ENCODE results near the gene TNS3. TPM values are rescaled to one million over a fixed set of nuclear protein-coding genes. Genes with fewer than 3 reads are reported as not detected.

TNS3 gene
- total RNA-seq, 1 donor from 2014 or later: 426 TPM

DNA sequence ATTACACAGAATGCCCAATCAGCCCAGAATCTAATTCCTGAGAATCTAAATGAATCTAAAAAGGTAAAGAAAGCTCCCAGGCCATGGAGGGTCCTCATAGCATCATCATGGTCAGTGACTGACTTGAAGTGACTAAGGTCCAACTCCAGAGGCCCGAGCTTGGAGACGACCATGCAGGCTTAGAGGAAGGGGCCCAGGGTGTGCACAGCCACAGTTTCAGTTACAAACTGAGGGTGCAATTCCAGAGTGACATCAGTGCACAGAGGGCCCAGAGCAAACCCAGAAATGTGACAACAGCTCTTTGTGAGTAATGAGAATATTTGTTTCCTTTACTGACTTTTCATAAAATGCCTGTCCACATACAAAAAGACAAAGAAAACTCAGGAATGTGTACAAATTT is 170.0 kb downstream of the TNS3 start:
- peak overlapping the region; percentile 45 for H3K27ac Mint-ChIP-seq (ENCODE audit: unreplicated experiment)
- TF ChIP-seq, protein P1, sequence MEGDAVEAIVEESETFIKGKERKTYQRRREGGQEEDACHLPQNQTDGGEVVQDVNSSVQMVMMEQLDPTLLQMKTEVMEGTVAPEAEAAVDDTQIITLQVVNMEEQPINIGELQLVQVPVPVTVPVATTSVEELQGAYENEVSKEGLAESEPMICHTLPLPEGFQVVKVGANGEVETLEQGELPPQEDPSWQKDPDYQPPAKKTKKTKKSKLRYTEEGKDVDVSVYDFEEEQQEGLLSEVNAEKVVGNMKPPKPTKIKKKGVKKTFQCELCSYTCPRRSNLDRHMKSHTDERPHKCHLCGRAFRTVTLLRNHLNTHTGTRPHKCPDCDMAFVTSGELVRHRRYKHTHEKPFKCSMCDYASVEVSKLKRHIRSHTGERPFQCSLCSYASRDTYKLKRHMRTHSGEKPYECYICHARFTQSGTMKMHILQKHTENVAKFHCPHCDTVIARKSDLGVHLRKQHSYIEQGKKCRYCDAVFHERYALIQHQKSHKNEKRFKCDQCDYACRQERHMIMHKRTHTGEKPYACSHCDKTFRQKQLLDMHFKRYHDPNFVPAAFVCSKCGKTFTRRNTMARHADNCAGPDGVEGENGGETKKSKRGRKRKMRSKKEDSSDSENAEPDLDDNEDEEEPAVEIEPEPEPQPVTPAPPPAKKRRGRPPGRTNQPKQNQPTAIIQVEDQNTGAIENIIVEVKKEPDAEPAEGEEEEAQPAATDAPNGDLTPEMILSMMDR (IDR thresholded peaks at IDR 0.05): no peak
- DNase-seq (ENCODE audit: low spot score): no peak
- no peaks in the 10 kb centered on the region for H3K9me3 Mint-ChIP-seq (ENCODE audit: low read depth)
- no peaks in the 10 kb centered on the region for H3K27me3 Mint-ChIP-seq (ENCODE audit: low read depth)
- peaks cover 64% of the 10 kb centered on the region for H3K36me3 Mint-ChIP-seq (ENCODE audit: low read depth)
- peaks cover 32% of the 10 kb centered on the region for H3K4me1 Mint-ChIP-seq (ENCODE audit: low read depth)
- H3K4me3 Mint-ChIP-seq (ENCODE audit: unreplicated experiment): no peak overlapping the region

DNA sequence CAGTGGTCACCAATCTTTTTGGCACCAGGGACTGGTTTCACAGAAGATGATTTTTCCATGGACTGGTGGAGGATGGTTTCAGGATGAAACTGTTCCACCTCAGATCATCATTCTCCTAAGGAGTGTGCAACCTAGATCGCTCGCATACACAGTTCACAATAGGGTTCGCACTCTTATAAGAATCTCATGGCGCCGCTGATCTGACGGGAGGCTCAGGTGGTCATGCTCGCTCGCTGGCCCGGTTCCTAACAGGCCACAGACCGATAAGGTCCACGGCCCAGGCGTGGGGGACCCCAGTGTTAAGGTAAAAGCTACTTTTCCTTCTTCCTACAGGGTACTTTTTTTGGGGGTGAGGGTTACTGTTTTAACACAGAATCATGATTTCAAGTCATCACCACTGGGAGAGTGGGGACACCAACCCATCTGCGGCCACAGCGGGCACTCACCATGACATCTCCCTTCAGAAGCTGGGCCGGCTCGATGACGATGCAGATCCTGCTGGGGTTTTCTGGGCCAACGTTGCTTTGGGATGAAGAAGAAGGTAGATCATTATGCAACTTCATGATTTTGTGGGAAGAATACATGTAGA is 170.5 kb downstream of the TNS3 start:
- no peak for DNase-seq (ENCODE audit: low spot score)
- Mint-ChIP-seq H3K27ac (ENCODE audit: unreplicated experiment) (peak overlapping the region; percentile 45), H3K4me1 (ENCODE audit: low read depth) (peaks cover 37% of the 10 kb centered on the region), H3K27me3 (ENCODE audit: low read depth) (no peaks in the 10 kb centered on the region), H3K4me3 (ENCODE audit: unreplicated experiment) (no peak overlapping the region), H3K9me3 (ENCODE audit: low read depth) (no peaks in the 10 kb centered on the region), H3K36me3 (ENCODE audit: low read depth) (peaks cover 62% of the 10 kb centered on the region)
- TF ChIP-seq, protein P1 (IDR thresholded peaks at IDR 0.05): no peak

DNA sequence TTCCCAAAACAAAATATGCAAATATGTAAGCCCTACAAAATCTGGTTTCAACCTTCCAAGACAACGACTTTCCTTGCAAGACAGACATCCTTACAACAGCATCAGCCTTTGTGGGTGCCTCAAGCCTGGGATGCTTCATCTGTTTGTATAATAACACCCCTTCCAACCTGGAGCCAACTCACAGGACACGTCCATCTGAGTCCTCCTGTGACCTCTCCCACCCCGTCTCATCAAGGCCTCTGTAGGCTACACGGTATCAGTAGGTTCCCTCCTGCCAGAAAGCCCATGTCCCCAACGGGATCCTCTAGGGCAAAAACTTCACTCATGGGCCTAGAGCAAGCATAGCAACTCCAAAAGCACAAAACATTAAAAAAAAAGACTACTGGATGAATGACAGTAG is 173.2 kb downstream of the TNS3 start:
- DNase-seq (ENCODE audit: low spot score): no peak
- TF ChIP-seq, protein P1 (IDR thresholded peaks at IDR 0.05): no peak
- Mint-ChIP-seq H3K27ac (ENCODE audit: unreplicated experiment) (peak overlapping the region; percentile 60), H3K4me1 (ENCODE audit: low read depth) (peaks cover 53% of the 10 kb centered on the region), H3K27me3 (ENCODE audit: low read depth) (no peaks in the 10 kb centered on the region), H3K4me3 (ENCODE audit: unreplicated experiment) (no peak overlapping the region), H3K36me3 (ENCODE audit: low read depth) (peaks cover 52% of the 10 kb centered on the region), H3K9me3 (ENCODE audit: low read depth) (no peaks in the 10 kb centered on the region)

DNA sequence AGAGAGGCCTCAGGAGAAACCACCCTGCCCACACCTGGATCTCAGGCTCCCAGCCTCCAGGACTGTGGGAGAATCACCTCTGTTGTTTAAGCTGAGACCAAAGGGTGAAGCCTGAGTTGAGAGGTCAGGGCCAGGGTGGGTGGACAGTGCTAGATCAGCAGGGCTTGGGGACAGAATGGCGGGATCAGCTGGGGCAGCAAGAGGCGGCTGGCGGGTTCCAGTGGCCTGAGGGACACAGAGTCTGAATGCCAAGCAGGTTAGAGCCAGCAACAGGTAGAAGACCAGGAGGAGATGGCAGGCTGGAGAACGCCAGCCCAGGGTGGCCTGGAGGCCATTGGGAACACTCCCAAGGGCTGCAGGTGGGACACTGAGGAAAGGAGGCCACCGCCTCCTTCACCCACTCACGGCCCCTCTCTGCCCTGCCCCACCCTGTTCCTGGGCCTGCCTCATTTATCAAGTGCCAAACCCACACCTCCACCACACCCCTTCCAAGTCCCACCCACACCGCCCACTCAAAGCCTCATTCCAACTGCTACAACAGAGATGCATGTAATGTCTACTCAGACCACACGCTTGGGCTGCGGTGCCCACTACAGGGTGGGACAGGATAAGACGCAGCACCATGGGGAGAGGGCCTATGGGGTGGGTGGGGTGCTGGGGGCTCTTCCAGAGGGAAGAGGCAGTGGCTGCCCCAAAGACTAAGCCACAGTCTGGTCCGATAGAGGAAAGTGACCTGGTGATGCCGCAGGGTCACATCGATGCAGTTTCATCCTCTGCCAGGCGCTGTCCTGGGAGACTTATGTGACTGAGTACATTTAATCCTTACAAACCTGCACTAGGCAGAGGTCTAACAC is 173.9 kb downstream of the TNS3 start:
- Mint-ChIP-seq H3K4me3 (ENCODE audit: unreplicated experiment) (no peak overlapping the region), H3K36me3 (ENCODE audit: low read depth) (peaks cover 52% of the 10 kb centered on the region), H3K9me3 (ENCODE audit: low read depth) (no peaks in the 10 kb centered on the region), H3K27ac (ENCODE audit: unreplicated experiment) (peak overlapping the region; percentile 86), H3K4me1 (ENCODE audit: low read depth) (peaks cover 59% of the 10 kb centered on the region), H3K27me3 (ENCODE audit: low read depth) (no peaks in the 10 kb centered on the region)
- TF ChIP-seq, protein P1 (IDR thresholded peaks at IDR 0.05): no peak
- DNase-seq (ENCODE audit: low spot score): no peak

DNA sequence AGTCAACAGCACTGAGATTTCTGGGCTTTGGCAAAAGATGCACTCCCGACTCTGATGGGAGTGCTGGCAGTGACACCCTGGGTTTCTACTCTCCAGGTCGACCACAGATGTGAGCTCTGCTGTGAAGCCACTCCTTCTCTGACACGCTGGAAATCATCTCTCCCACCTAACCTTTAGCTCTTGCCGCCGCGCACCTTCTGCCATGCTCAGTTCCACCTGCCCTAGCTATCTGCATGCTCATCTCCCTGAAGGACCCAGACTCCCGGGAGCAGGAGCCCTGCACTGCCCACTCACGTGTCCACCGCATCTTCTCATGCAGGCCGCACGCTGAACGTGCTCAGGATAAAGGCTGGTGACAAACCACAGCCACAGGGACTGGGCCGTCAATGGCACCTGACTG is 174.8 kb downstream of the TNS3 start:
- TF ChIP-seq, protein P1 (IDR thresholded peaks at IDR 0.05): no peak
- Mint-ChIP-seq H3K27ac (ENCODE audit: unreplicated experiment) (peak overlapping the region; percentile 86), H3K27me3 (ENCODE audit: low read depth) (no peaks in the 10 kb centered on the region), H3K4me3 (ENCODE audit: unreplicated experiment) (no peak overlapping the region), H3K4me1 (ENCODE audit: low read depth) (peaks cover 62% of the 10 kb centered on the region), H3K9me3 (ENCODE audit: low read depth) (no peaks in the 10 kb centered on the region), H3K36me3 (ENCODE audit: low read depth) (peaks cover 52% of the 10 kb centered on the region)
- DNase-seq (ENCODE audit: low spot score): no peak

Measured in chondrocyte (in vitro differentiated cells).